ENCODE data around the gene PLXNA1. TPM values are rescaled to one million over a fixed set of nuclear protein-coding genes. Genes with fewer than 3 reads are reported as not detected.

Gene PLXNA1
- total RNA-seq, 2 donors from 2014 or later, result 3.4 to 7.9 TPM

DNA sequence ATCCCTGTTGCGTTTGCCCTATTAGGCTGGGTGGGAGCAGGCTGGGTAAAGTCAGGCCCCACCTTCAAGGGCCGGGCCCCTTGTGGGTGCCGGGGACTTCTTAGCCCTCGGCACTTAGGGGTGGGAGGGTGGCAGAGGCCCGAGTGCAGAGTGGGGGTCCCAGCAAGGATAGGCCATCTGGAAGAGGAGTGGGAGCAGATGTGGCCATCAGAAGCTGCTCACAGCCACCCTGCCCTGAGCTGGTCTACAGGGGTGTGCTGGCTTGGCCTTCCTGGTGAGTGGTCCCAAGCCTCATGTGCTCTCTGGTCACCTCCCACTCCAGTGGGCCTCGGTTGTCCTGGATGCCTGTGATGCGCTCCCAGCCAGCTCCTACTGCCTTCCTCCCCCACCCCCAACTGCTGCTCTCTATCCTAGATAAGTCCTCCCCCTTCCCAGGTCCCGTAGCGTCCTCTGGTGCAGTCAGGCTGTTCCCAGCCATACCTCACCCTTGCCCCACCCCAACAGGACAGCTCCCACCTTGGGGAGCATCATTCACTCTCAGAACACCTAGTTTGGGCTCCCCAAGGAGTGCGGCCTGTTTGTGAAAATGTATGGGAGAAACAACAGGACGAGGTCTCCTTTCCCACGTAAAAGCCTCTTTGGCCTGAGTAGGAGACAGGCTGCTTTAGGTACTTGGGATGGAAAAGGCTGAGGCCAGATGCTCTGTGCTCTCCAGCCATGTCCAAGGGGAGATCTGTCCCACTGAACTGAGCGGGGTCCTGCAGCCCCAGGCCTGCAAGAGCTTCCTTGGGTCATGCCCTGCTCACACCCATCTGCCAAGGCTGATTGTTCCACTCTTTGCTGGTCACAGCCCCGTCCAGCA, 24.9 kb upstream of the PLXNA1 start:
- Mint-ChIP-seq H3K36me3 (no peaks in the 10 kb centered on the region), H3K4me3 (no peak overlapping the region), H3K4me1 (ENCODE audit: low read depth in 2 of 2) (no peaks in the 10 kb centered on the region), H3K9me3 (no peaks in the 10 kb centered on the region), H3K27ac (no peak overlapping the region), H3K27me3 (no peaks in the 10 kb centered on the region)
- no peak for ATAC-seq
- peak; percentile 31 for DNase-seq (ENCODE audit: low spot score)

DNA sequence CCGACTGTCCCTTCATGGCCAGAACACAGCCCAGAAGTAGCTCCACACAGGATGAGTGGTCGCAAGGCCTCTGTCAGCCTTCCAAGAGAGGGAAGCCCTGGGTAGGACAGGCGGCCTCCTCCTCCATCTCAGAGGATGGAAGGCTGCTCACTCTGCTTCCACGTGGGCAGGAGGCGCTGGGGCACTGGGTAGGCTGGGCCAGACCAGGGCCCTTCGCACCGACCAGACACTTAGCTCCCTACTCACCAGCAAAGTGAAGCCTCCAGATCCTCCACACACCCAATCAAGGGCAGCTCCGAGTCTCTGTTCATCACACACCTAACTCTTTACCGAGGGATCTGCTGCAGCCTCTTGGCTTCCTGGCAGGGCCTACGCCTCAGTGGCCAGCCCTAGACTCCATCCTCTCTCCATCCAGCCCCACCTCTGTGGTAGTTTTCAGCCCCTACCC, 24.3 kb upstream of the PLXNA1 start:
- Mint-ChIP-seq H3K27ac (no peak overlapping the region), H3K36me3 (no peaks in the 10 kb centered on the region)

DNA sequence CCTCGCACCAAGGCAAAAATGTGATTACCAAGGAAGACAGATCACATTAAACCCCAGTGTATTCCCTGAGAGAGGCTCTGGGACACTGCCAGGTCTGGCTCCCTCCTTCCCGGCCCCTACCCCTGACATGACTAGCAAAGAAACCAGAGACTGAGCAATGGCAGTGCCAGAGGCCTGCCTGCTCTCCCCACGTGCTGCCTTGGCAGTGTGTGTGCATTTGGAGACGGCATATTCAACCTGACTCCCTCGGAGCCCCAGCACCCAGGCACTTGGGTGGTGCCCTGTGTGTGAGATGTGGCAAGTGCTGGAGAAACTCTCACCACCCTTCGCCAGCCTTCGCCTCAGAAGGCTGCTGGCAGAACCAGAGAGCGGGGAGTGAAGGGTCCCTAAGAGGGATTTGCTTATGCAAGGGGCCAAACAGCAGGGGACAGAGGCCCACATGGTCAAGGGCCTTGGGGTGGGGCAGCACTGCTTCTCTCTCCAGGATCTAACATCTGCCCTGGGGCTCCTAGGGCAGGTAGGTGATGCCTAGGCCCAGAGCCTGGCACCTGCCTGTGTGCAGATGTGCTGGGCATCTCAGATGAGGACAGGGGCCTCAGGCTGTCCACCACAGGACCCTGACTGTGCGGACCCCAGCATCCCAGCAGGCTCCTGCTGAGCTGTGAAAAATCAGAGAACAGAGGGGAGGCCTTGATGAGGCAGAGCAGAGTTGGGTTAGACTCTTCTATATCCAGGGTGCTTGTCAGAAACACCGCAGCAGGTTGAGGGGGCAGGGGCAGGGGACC, 23.6 kb upstream of the PLXNA1 start:
- H3K4me3 Mint-ChIP-seq, result no peak overlapping the region
- H3K27ac Mint-ChIP-seq, result no peak overlapping the region
- H3K36me3 Mint-ChIP-seq, result no peaks in the 10 kb centered on the region
- ATAC-seq (no peak), DNase-seq (ENCODE audit: low spot score) (peak; percentile 32)
- H3K9me3 Mint-ChIP-seq, result no peaks in the 10 kb centered on the region
- H3K27me3 Mint-ChIP-seq, result no peaks in the 10 kb centered on the region
- H3K4me1 Mint-ChIP-seq (ENCODE audit: low read depth in 2 of 2), result no peaks in the 10 kb centered on the region

More for the DNA sequence above, 24.3 kb upstream of the PLXNA1 start:
- Mint-ChIP-seq H3K4me1 (ENCODE audit: low read depth in 2 of 2) (no peaks in the 10 kb centered on the region), H3K9me3 (no peaks in the 10 kb centered on the region), H3K27me3 (no peaks in the 10 kb centered on the region), H3K4me3 (no peak overlapping the region)
- peak; percentile 8 for DNase-seq (ENCODE audit: low spot score)
- no peak for ATAC-seq

- Mint-ChIP-seq H3K9me3 (no peaks in the 10 kb centered on the region), H3K4me3 (no peak overlapping the region), H3K27me3 (no peaks in the 10 kb centered on the region), H3K36me3 (no peaks in the 10 kb centered on the region), H3K27ac (no peak overlapping the region), H3K4me1 (ENCODE audit: low read depth in 2 of 2) (no peaks in the 10 kb centered on the region)
- DNase-seq (ENCODE audit: low spot score) (peak; percentile 16), ATAC-seq (no peak)
These were observed 22.9 kb upstream of the PLXNA1 start for GRCh38 chr3:126959921-126960603.

DNA sequence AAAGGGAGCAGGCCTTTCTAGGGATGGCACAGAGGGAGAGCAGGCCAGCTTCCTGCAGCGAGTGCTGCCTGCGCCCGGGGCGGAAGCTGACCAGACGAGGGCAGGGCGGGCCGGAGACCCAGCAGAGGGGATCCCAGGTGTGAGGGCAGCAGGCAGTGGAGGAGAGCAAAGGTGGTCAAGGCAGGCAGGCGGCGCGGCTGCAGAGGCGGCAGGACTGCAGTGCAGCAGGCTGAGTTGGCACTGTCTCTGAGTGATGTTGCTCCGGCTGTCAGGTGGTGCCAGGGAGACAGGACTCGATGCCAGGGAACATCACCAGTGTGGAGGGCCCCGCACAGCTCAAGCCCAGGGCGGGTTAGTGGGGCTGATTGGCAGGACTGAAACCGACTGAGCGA, 22.3 kb upstream of the PLXNA1 start:
- no peaks in the 10 kb centered on the region for H3K27me3 Mint-ChIP-seq
- H3K27ac Mint-ChIP-seq, result no peak overlapping the region
- DNase-seq (ENCODE audit: low spot score) (peak; percentile 32), ATAC-seq (no peak)
- no peak overlapping the region for H3K4me3 Mint-ChIP-seq
- no peaks in the 10 kb centered on the region for H3K9me3 Mint-ChIP-seq
- no peaks in the 10 kb centered on the region for H3K4me1 Mint-ChIP-seq (ENCODE audit: low read depth in 2 of 2)
- H3K36me3 Mint-ChIP-seq, result no peaks in the 10 kb centered on the region

GRCh38 chr3:126961191-126961790, 21.6 kb upstream of the PLXNA1 start:
- Mint-ChIP-seq H3K36me3 (no peaks in the 10 kb centered on the region), H3K4me1 (ENCODE audit: low read depth in 2 of 2) (no peaks in the 10 kb centered on the region), H3K27me3 (no peaks in the 10 kb centered on the region), H3K9me3 (no peaks in the 10 kb centered on the region), H3K27ac (no peak overlapping the region), H3K4me3 (no peak overlapping the region)
- ATAC-seq, result no peak
- DNase-seq (ENCODE audit: low spot score), result peak; percentile 23

DNA sequence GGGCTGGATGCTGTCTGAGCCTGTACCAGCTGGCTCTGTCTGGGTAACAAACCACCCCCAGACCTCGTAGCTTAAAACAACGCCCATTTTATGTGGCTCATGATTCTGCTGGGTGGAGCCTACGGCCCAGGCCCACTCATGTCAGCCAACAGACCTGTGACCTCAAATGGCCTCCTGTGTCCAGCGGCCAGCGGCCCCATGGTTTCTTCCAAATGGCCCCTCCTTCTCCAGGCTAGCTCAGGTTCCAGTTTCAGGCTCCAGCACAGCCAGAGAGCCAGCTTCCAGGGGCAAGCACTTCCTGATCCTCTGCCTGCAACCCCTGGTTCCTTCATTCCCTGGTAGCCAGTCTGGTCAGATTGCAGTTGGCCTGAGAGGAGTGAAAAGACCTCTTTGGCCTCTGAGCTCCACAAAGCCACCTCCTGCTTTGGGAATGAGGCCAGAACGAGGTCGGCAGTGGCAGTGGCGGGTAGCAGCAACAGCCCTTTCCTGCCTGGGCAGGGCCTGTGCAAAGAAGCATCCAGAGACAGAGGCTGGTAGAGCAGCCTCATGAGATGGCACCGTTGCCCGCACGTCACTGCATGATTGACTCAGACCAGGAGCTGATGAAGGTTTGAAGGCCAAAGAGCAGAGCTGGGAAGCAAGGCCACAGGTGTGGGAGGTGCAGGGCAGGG, 21.0 kb upstream of the PLXNA1 start:
- no peaks in the 10 kb centered on the region for H3K4me1 Mint-ChIP-seq (ENCODE audit: low read depth in 2 of 2)
- DNase-seq (ENCODE audit: low spot score), result no peak
- no peak overlapping the region for H3K4me3 Mint-ChIP-seq
- no peaks in the 10 kb centered on the region for H3K36me3 Mint-ChIP-seq
- no peak for ATAC-seq
- no peaks in the 10 kb centered on the region for H3K27me3 Mint-ChIP-seq
- H3K9me3 Mint-ChIP-seq, result no peaks in the 10 kb centered on the region
- no peak overlapping the region for H3K27ac Mint-ChIP-seq

GRCh38 chr3:126962756-126963155, 20.2 kb upstream of the PLXNA1 start:
- no peak for DNase-seq (ENCODE audit: low spot score)
- H3K4me3 Mint-ChIP-seq, result no peak overlapping the region
- H3K36me3 Mint-ChIP-seq, result no peaks in the 10 kb centered on the region
- H3K27me3 Mint-ChIP-seq, result peaks cover 0 to 3% of the 10 kb centered on the region in 2 donors
- no peak for ATAC-seq
- H3K4me1 Mint-ChIP-seq (ENCODE audit: low read depth in 2 of 2), result no peaks in the 10 kb centered on the region
- no peaks in the 10 kb centered on the region for H3K9me3 Mint-ChIP-seq
- H3K27ac Mint-ChIP-seq, result no peak overlapping the region

GRCh38 chr3:126963261-126964190, 19.4 kb upstream of the PLXNA1 start:
- ATAC-seq, result no peak
- H3K4me1 Mint-ChIP-seq (ENCODE audit: low read depth in 2 of 2), result no peaks in the 10 kb centered on the region

GRCh38 chr3:126964261-126964660, 18.7 kb upstream of the PLXNA1 start:
- ATAC-seq, result no peak
- H3K27ac Mint-ChIP-seq, result no peak overlapping the region
- H3K9me3 Mint-ChIP-seq, result no peaks in the 10 kb centered on the region
- DNase-seq (ENCODE audit: low spot score), result no peak
- no peak overlapping the region for H3K4me3 Mint-ChIP-seq
- no peaks in the 10 kb centered on the region for H3K4me1 Mint-ChIP-seq (ENCODE audit: low read depth in 2 of 2)
- H3K36me3 Mint-ChIP-seq, result no peaks in the 10 kb centered on the region
- peaks cover 0 to 9% of the 10 kb centered on the region in 2 donors for H3K27me3 Mint-ChIP-seq

More at GRCh38 chr3:126963261-126964190, 19.4 kb upstream of the PLXNA1 start:
- H3K4me3 Mint-ChIP-seq, result no peak overlapping the region
- DNase-seq (ENCODE audit: low spot score), result no peak
- peaks cover 0 to 7% of the 10 kb centered on the region in 2 donors for H3K27me3 Mint-ChIP-seq
- no peak overlapping the region for H3K27ac Mint-ChIP-seq
- H3K36me3 Mint-ChIP-seq, result no peaks in the 10 kb centered on the region
- H3K9me3 Mint-ChIP-seq, result no peaks in the 10 kb centered on the region

DNA sequence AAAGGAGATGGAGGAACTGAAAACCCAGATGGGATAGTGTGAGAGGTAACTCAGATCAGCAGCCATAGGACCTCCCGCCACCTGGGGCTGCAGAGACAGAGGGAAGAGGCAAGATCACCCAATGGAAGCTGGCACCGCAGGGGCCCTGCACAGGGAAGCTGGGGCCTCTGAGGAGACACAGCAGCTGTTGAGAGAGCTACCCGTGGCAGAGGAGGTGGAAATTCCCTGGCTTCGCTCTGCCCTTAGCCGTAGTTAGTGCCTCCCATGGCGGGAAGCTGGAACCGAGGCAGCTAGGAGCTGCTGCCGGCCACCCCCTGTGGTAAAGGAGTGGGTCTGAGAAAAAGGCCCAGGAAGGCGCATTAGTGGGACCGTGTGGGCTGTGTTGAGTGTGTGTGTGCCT, 18.0 kb upstream of the PLXNA1 start:
- DNase-seq (ENCODE audit: low spot score) (no peak), ATAC-seq (no peak)
- H3K9me3 Mint-ChIP-seq, result no peaks in the 10 kb centered on the region
- H3K27ac Mint-ChIP-seq, result no peak overlapping the region
- peaks cover 0 to 12% of the 10 kb centered on the region in 2 donors for H3K27me3 Mint-ChIP-seq
- H3K4me1 Mint-ChIP-seq (ENCODE audit: low read depth in 2 of 2), result no peaks in the 10 kb centered on the region
- H3K4me3 Mint-ChIP-seq, result no peak overlapping the region
- no peaks in the 10 kb centered on the region for H3K36me3 Mint-ChIP-seq

- Mint-ChIP-seq H3K4me1 (ENCODE audit: low read depth in 2 of 2) (no peaks in the 10 kb centered on the region), H3K36me3 (no peaks in the 10 kb centered on the region), H3K9me3 (no peaks in the 10 kb centered on the region), H3K4me3 (no peak overlapping the region), H3K27ac (no peak overlapping the region), H3K27me3 (peaks cover 6 to 19% of the 10 kb centered on the region in 2 donors)
- no peak for ATAC-seq
- DNase-seq (ENCODE audit: low spot score), result no peak
These were observed 17.3 kb upstream of the PLXNA1 start for GRCh38 chr3:126965526-126966080.
